GM18909 (cell line): ENCODE measurements around the gene CTNNA2.
A peak's percentile ranks its signal among the peaks of the same experiment; 100 is the strongest.
"Not testable (repeated sequence)": the region's sequence is repeated elsewhere in the genome, so short reads cannot be mapped to it uniquely, and the experiment has no call there.

Experiments
- ATAC-seq: cut with Tn5 transposase; IDR thresholded peaks from one replicate; pipeline ENCODE4 v1.9.1; 2021; ENCODE audit warnings: mild to moderate bottlenecking; ENCODE audit not compliant: unreplicated experiment, poor library complexity

CTNNA2 gene

DNA sequence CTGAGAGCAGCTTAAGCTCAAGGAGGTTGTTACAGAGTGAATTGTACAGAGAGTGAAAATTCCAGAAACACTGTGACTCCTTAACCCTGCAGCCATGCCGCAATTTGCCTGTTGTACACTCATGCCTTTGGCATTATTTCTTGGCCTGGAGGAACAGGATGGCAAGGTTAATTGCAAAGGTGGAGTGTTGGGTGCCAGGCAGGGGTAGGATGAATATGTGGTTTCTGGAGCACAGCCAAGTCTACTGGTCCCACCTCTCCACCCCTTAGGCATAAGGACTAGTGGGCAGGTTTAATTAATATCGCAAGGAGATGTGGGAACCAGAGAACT, 541.5 kb downstream of the CTNNA2 start:
- ATAC-seq = no peak

DNA sequence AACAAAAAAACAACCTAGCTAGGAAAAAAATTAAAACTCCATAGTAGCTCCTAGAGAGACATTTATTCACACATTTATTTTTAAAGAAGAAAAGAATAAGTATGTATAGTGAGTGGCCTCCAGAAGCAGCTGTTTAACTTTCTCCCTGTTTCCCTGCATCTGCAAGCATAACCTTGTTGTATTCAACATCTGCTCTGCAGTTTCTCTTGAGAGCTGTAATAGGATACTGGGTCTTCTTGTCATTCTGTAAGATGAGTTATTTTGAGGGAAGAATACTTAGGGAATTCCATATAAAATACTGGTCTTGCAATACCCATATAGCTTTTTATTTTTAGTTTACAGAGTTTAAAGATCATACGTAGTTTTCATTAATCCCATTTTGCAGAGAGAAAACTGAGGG, 545.1 kb downstream of the CTNNA2 start:
- ATAC-seq = no peak

- no peak for ATAC-seq
Measured at GRCh38 chr2:80058562-80058961, 545.7 kb downstream of the CTNNA2 start.

DNA sequence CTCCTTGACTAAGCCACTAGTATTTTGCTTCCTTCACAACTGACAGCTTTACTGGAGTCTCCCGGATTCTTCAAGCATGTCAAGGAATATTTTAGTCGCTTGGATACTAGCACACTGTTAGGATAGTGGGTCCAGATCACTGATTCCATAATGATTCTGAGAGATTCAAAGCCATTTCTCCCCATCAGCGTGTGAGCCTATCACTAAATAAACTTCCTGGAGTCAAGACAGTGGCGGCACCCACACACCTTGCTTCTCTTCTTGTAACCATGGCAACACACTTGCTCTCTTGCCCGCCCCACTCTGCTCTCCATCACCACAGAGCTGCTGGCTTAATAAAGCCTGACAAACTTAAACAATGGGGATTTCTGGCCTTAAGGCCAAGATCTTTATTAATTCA, 546.6 kb downstream of the CTNNA2 start:
- no peak for ATAC-seq

DNA sequence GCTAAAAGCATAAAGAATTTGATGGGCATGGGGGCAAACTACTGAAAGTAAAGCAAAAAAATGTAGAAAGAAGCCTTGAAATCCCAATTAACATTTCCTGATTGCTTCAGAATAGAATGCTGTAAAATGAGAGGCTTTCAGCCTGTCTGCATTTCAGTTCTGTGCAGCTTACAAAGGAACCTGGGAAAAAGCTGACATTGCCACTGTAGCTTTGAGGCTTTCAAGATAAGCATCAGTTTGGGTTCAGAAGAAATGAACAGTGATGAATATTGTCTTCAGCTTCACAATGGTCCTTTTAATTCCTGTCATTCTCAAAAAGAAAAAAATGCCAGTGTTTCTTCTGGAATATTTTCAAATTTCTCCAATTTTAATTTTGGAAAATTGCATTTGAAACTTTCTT, 549.0 kb downstream of the CTNNA2 start:
- no peak for ATAC-seq

DNA sequence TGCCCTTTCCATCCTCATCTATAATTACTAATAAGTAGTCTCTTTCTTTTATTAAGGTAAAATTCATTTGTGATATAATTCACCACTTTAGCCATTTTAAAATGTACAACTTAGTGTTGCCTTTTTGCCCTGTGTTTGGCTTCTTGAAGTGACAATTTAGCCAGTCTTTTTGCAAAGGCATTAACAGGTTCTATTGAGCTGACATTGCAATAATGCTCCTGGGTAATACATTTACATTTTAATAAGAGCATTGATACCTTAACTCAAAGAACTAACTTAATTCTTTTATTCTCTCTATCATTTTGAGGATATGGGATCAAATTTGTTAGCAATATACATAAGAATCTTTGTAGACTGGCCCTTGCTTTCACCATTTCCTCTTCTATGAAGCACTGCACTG, 549.4 kb downstream of the CTNNA2 start:
- no peak for ATAC-seq

DNA sequence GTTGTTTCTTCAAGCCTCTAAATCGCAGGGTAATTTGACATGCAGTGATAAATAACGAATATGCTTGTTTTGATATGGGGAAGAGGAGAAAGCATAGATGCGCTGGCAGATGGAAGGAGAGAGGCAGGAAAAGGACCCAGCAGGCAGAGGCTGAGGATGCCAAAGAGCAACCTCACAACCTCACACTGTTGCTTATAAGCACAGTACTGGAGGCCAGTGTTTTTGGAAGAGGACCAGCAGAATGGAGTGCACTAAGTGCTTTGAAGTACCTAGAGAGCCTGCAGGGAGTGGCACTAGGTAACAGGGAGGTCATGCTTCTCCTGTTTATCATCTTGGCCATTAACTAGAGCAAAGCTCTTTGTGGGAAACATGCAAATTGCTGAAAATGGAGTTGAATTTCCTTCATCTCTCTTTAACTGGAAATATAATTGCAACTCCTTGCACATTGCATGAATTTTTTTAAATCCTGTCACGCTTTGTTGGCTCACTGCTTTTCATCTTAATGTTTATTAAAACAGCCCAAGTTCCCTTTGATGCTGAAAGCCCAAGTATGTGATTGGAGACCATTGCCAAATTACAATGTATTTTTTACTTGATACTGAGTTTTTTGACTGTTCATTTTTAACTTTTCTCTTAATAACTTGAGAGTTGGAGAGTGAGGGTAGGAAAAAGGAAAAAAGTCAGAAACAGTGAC, 555.3 kb downstream of the CTNNA2 start:
- ATAC-seq = no peak

DNA sequence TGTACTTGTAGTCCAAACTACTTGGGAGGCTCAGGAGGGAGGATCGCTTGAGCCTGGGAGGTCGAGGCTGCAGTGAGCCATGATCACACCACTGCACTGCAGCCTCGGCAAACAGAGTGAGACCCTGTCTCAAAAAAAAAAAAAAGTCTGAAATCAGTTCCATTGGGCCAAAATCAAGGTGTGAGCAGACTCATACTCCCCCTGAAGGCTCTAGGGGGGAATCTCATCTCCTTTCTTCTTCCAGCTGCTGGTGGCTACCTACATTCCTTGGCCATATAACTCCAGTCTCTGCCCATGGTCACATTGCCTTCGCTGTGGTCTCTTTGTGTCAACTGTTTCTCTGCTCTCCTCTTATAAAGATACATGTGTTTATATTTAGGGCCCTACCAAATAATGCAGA, 557.7 kb downstream of the CTNNA2 start:
- no peak for ATAC-seq

DNA sequence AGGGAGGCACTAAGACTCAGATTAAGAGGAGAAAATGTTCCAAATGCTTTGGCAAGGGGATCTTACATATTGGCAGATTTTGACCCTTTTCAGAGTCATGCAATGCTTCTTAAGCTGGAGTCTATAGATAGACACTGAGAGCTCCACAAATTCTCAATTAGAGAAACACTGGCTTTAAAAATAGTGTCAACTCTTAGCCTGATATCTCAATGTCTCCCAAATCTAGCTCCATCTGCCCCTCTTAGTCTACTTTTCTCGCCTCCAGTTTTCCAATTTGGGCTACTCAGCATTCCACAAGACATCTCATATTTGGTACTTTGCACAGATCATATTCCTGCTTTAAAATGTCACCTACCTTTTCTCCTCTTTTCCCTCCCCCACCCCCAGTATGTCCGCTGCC, 559.1 kb downstream of the CTNNA2 start:
- ATAC-seq = no peak

DNA sequence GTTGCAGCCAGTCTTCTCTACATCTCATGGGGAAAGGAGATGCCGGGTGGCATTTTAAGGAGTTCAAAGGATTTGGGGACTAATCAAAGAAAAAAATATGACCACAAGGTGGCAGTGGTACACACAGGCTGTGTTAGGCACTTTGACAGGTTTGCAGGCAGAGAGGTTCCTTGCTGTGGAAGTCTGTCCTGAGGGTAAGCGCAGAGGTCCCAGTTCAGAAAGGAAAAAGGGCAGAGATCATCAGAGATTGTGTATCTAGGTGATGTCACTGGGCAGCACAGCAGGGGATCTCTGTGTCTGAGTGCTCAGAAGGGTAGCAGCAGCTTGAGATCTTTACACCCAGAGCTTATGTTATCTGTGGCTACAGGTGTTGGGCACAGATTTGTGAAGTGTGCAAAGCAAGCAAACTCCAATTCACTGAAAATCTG, 560.3 kb downstream of the CTNNA2 start:
- peak; percentile 69 for ATAC-seq

DNA sequence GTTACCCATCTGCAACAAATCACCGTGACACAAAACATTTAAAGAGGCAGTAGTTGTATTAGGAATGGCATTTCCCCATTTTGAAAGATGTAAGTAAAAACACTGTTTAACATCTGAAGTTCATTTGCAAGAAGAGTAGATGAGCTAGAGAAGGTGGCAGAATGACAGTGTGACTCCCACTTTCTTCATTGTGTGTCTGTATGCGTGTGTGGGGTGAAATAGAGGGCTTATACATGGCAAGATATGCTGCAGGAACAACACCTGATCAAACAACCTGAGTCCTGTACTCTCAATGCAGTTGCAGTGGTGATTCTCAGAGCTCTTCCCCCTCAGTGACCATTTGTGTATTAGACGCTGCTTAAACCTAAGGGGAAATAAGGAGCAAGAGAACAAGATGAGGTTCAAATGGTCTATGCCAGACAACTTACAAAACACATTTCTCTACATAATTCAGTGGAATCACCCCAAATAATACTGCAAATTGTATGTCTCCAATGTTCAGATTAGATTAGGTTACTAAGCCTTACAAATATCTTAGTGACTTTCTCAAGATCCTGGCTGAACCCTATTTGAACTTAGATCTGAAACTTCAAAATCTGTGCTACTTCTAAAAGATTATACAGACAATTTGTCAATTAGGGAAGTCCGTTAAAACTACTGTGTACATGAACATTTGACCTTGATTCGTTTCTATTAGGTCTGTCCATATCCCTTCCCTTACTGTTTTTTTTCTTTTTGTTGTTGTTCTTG, 561.6 kb downstream of the CTNNA2 start:
- ATAC-seq = no peak

GRCh38 chr2:80075719-80076118, 562.9 kb downstream of the CTNNA2 start:
- no peak for ATAC-seq

DNA sequence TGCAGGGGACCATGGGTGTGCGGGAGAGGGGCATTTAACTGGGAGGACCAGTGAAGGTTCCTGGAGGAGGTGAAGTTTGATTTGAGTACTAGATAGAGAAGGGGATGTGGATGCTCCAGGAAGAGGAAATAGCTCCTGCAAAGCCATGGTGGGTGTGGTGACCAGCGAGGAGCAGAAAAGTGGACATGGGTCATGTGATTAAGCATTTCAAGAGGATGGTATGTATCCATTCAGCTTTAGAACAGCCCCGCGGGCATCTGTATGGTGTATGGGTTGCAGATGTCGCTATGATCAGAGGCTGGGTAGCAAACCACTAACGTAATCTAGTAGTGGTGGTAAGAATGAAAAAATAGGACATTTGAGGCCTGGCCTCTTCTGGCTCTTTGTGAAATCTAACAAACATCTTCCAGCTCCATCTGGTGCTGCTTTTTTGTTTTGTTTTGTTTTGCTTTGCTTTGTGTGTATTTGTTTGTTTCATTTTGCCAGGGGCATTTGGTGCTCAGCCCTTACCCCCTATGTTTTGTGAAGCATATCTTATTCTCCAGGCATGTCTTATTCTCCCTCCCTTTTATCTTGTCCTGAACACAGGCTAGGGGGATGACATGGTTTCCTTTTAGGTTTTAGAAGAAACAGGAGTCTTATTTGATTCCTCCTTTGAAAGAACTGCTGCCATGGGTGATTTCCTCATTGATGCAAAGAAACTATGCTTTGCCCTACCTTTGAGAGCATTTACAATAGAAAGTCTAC, 565.6 kb downstream of the CTNNA2 start:
- no peak for ATAC-seq

DNA sequence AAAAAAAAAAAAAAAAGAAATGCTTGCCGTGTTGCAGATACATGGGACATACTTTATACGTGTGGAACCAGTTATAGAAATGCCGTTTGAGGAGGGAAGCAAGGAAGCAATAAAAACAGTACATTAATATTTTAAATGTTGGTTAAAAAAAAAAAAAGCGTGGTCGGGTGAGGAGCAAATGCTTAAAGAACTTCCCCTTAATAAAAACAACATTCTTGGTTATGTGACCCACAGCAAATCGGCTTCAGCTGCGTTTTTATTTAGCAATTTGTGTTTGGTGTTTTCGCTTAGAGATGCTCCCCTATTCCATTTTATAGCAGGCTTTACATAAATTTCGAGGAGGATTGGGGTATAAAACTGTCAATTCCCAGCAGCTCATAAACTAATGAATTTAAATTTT, 568.1 kb downstream of the CTNNA2 start:
- no peak for ATAC-seq

DNA sequence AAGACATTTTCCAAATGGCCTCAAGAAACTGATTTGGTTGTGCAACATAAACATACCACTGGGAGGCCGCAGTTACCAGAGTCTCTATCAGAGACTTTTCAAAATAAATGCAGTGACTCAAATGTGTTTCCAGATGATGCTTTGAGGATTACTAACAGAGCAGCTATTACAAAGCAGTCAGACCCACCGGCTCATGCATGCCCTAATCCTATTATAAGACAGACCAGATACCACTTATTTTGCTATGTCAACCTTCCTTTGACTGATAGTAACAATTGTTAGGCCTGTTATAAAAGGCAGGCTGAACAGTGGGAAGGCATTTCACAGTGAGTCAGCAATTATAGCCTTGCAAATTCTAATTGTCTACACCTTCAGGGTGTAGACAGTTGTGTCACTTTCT, 574.0 kb downstream of the CTNNA2 start:
- ATAC-seq = no peak

DNA sequence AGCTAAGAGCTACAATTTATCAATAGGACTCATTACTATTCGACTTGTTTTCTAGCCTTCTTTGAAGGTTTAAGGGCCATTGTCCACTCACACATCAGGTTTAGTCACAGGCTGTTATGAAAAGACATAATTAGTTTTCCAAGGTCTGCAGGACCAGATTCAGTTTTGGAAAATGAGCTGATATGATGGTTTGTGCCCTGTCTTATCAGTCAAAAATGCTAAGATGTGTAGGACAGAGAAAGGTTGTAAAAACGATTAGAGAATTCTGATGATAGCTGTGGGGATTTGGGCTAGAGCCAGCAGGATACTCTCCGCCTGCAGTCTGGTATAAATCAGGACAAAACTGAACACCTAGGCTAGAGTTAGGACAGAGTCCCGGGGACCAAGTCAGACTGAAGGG, 578.4 kb downstream of the CTNNA2 start:
- ATAC-seq = no peak

GRCh38 chr2:80092474-80092873, 579.6 kb downstream of the CTNNA2 start:
- no peak for ATAC-seq

- ATAC-seq = not testable (repeated sequence)
Measured at GRCh38 chr2:80098503-80098902, 585.7 kb downstream of the CTNNA2 start.

GRCh38 chr2:80102026-80102425, 589.2 kb downstream of the CTNNA2 start:
- ATAC-seq = no peak

- no peak for ATAC-seq
Measured at GRCh38 chr2:80105015-80105640, 592.3 kb downstream of the CTNNA2 start.

GRCh38 chr2:80111185-80111584, 598.3 kb downstream of the CTNNA2 start:
- no peak for ATAC-seq
